ENCODE measurements around the gene SRF.

Gene SRF

DNA sequence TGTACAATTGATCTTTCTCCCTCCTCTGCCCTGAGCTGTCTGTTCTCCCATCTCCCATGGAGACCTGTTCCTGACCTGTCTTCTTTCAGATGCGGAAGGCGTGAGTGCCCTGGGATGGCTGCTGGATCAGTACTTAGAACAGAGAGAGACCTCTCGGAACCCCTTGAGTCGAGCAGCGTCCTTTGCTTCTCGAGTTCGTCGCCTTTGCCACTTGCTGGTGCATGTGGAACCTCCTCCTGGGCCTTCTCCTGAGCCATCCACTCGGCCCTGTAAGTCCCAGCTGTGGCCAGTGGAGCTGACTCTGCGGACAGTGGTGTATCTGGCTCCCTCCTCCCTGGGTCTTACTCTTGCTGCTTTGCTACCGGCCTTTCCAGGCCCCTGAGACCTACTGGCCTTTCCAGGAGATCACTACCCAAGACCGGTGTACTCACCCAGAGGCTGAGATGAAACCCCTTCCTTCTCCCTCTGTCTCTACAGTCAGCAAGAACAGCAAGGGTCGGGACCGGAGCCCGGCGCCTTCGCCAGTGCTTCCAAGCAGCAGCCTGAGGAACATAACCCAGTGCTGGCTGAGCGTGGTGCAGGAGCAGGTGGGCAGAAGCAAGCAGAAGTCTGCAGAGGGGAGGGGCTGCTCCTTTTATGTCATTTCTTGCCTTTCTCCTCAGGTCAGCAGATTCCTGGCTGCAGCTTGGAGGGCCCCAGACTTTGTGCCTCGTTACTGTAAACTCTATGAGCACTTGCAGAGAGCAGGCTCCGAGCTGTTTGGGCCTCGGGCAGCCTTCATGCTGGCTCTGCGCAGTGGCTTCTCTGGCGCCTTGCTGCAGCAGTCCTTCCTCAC, 33.4 kb downstream of the SRF start:
- Histone ChIP-seq H2AFZ (no peak overlapping the region), H3K4me1 (no peaks in the 10 kb centered on the region), H3K9ac (no peak overlapping the region), H3K27me3 (ENCODE audit: control insufficient read depth, insufficient read depth, low read length) (no peaks in the 10 kb centered on the region), H3K4me3 (ENCODE audit: low read depth, low read length) (no peak overlapping the region), H3K9me3 (ENCODE audit: control insufficient read depth, low read length) (no peaks in the 10 kb centered on the region), H3K36me3 (ENCODE audit: control insufficient read depth, insufficient read depth, low read length) (no peaks in the 10 kb centered on the region), H3K4me2 (ENCODE audit: low read length) (no peak overlapping the region), H3K27ac (no peak overlapping the region), H3K79me2 (no peaks in the 10 kb centered on the region)
- no peak for TF ChIP-seq CTCF (IDR thresholded peaks at IDR 0.05)

- H3K9me3 ChIP-seq (ENCODE audit: control insufficient read depth, low read length): no peaks in the 10 kb centered on the region
- H3K27ac ChIP-seq: no peak overlapping the region
- TF ChIP-seq CTCF (IDR thresholded peaks at IDR 0.05): no peak
- H3K4me1 ChIP-seq: no peaks in the 10 kb centered on the region
- no peak overlapping the region for H3K4me3 ChIP-seq (ENCODE audit: low read depth, low read length)
- H3K79me2 ChIP-seq: no peaks in the 10 kb centered on the region
- no peak overlapping the region for H3K9ac ChIP-seq
- no peak overlapping the region for H2AFZ ChIP-seq
- no peaks in the 10 kb centered on the region for H3K36me3 ChIP-seq (ENCODE audit: control insufficient read depth, insufficient read depth, low read length)
- H3K4me2 ChIP-seq (ENCODE audit: low read length): no peak overlapping the region
- H3K27me3 ChIP-seq (ENCODE audit: control insufficient read depth, insufficient read depth, low read length): no peaks in the 10 kb centered on the region
Measured at GRCh38 chr6:43205849-43206248, 34.8 kb downstream of the SRF start.

DNA sequence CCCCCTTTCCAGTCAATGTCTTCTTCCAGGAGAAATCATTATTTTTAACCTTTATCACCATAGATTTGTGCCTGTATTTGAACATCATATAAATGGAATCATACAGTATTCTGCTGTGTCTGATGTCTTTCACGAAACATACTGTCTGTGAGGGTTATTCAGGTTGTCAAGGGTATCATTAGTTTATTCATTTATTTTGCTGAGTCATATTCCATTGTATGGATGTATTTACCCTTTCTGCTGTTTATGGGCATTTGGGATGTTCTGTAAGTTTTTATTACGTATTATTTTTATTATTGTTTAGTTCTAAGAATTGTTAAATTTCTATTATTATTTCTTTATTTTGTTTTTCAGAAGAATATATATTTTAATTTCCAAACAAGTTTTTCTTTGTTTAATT, 36.2 kb downstream of the SRF start:
- H3K4me2 ChIP-seq (ENCODE audit: low read length): no peak overlapping the region
- no peaks in the 10 kb centered on the region for H3K4me1 ChIP-seq
- H3K27ac ChIP-seq: no peak overlapping the region
- H3K79me2 ChIP-seq: no peaks in the 10 kb centered on the region
- no peaks in the 10 kb centered on the region for H3K36me3 ChIP-seq (ENCODE audit: control insufficient read depth, insufficient read depth, low read length)
- H2AFZ ChIP-seq: no peak overlapping the region
- H3K27me3 ChIP-seq (ENCODE audit: control insufficient read depth, insufficient read depth, low read length): no peaks in the 10 kb centered on the region
- no peak overlapping the region for H3K4me3 ChIP-seq (ENCODE audit: low read depth, low read length)
- TF ChIP-seq CTCF (IDR thresholded peaks at IDR 0.05): no peak
- no peaks in the 10 kb centered on the region for H3K9me3 ChIP-seq (ENCODE audit: control insufficient read depth, low read length)
- H3K9ac ChIP-seq: no peak overlapping the region

- Histone ChIP-seq H2AFZ (no peak overlapping the region), H3K4me1 (no peaks in the 10 kb centered on the region), H3K79me2 (no peaks in the 10 kb centered on the region), H3K4me2 (ENCODE audit: low read length) (no peak overlapping the region), H3K9me3 (ENCODE audit: control insufficient read depth, low read length) (no peaks in the 10 kb centered on the region), H3K36me3 (ENCODE audit: control insufficient read depth, insufficient read depth, low read length) (no peaks in the 10 kb centered on the region), H3K9ac (no peak overlapping the region), H3K4me3 (ENCODE audit: low read depth, low read length) (no peak overlapping the region), H3K27me3 (ENCODE audit: control insufficient read depth, insufficient read depth, low read length) (no peaks in the 10 kb centered on the region), H3K27ac (no peak overlapping the region)
- no peak for TF ChIP-seq CTCF (IDR thresholded peaks at IDR 0.05)
Measured at GRCh38 chr6:43211955-43212354, 40.9 kb downstream of the SRF start.

DNA sequence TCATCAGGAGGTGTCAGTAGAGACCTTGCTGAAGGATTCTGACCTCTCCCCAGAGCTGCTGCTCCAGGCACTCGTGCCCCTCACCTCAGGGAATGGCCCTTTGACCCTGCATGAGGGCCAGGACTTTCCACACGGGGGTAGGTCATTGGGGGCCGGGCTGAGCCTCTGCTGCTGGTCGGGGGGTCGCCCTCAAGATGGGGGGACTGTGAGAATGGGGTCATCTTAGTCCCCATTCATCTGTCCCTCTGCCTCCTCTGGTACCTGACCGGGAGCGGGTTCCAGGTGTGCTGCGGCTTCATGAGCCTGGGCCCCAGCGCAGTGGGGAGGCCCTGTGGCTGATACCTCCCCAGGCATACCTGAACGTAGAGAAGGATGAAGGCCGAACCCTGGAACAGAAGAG, 42.4 kb downstream of the SRF start:
- H3K9ac ChIP-seq: no peak overlapping the region
- H3K36me3 ChIP-seq (ENCODE audit: control insufficient read depth, insufficient read depth, low read length): no peaks in the 10 kb centered on the region
- H3K4me3 ChIP-seq (ENCODE audit: low read depth, low read length): no peak overlapping the region
- H3K4me2 ChIP-seq (ENCODE audit: low read length): no peak overlapping the region
- no peaks in the 10 kb centered on the region for H3K4me1 ChIP-seq
- no peak for TF ChIP-seq CTCF (IDR thresholded peaks at IDR 0.05)
- no peak overlapping the region for H2AFZ ChIP-seq
- no peaks in the 10 kb centered on the region for H3K79me2 ChIP-seq
- H3K27ac ChIP-seq: no peak overlapping the region
- no peaks in the 10 kb centered on the region for H3K27me3 ChIP-seq (ENCODE audit: control insufficient read depth, insufficient read depth, low read length)
- no peaks in the 10 kb centered on the region for H3K9me3 ChIP-seq (ENCODE audit: control insufficient read depth, low read length)
